H9 (cell line): ENCODE results near the gene DMD. TPM values are rescaled to one million over a fixed set of nuclear protein-coding genes. Genes with fewer than 3 reads are reported as not detected.

Experiments
- DNase-seq: peaks from one replicate; pipeline ENCODE4 v3.0.0-alpha.2; 2017
- H2AFZ ChIP-seq: one replicate; pipeline ENCODE4 v1.6.1; 2013; ENCODE audit warnings: mild to moderate bottlenecking, low read length, control low read depth, moderate library complexity
- H2AK5ac ChIP-seq: 2 replicates; pipeline ENCODE4 v1.6.1; 2013; ENCODE audit warnings: low read length, control low read depth, mixed read lengths; ENCODE audit not compliant: insufficient read length
- H2BK120ac ChIP-seq: one replicate; pipeline ENCODE4 v1.6.1; 2013; ENCODE audit warnings: low read depth, mild to moderate bottlenecking, low read length, control low read depth, inconsistent platforms; ENCODE audit not compliant: poor library complexity, severe bottlenecking
- H2BK12ac ChIP-seq: 2 replicates; pipeline ENCODE4 v1.6.1; 2013; ENCODE audit warnings: low read length, control low read depth, mixed read lengths, low read depth; ENCODE audit not compliant: insufficient read length
- H2BK15ac ChIP-seq: 2 replicates; pipeline ENCODE4 v1.6.1; 2013; ENCODE audit warnings: low read depth, low read length, control low read depth
- H2BK20ac ChIP-seq: one replicate; pipeline ENCODE4 v1.6.1; 2013; ENCODE audit warnings: low read depth, mild to moderate bottlenecking, low read length, control low read depth, inconsistent platforms; ENCODE audit not compliant: poor library complexity, severe bottlenecking
- H2BK5ac ChIP-seq: 2 replicates; pipeline ENCODE4 v1.6.1; 2013; ENCODE audit warnings: low read length, control low read depth, mixed read lengths; ENCODE audit not compliant: insufficient read length
- H3K14ac ChIP-seq: 2 replicates; pipeline ENCODE4 v1.6.1; 2013; ENCODE audit warnings: low read length, control low read depth; ENCODE audit not compliant: insufficient read depth
- H3K18ac ChIP-seq: 2 replicates; pipeline ENCODE4 v1.6.1; 2013; ENCODE audit warnings: low read depth, mild to moderate bottlenecking, mixed read lengths, low read length, control low read depth; ENCODE audit not compliant: insufficient read length
- H3K23ac ChIP-seq: 2 replicates; pipeline ENCODE4 v1.6.1; 2013; ENCODE audit warnings: low read length, control low read depth, mixed read lengths, low read depth; ENCODE audit not compliant: insufficient read length
- H3K23me2 ChIP-seq: 2 replicates; pipeline ENCODE4 v1.6.1; 2013; ENCODE audit warnings: low read depth, mild to moderate bottlenecking, mixed read lengths, low read length, control low read depth; ENCODE audit not compliant: insufficient read length, poor library complexity, severe bottlenecking
- H3K27ac ChIP-seq: 2 replicates; pipeline ENCODE4 v1.5.1; 2013; ENCODE audit warnings: low read length, control low read depth, mixed read lengths, low read depth; ENCODE audit not compliant: insufficient read length
- H3K27me3 ChIP-seq: 2 replicates; pipeline ENCODE4 v1.6.1; 2013; ENCODE audit warnings: low read length, control low read depth, inconsistent platforms; ENCODE audit not compliant: insufficient read depth
- H3K4ac ChIP-seq: 2 replicates; pipeline ENCODE4 v1.6.1; 2013; ENCODE audit warnings: low read depth, mild to moderate bottlenecking, control low read depth, inconsistent platforms, low read length, moderate library complexity
- H3K4me1 ChIP-seq: 2 replicates; pipeline ENCODE4 v1.6.1; 2013; ENCODE audit warnings: low read length, control low read depth, inconsistent platforms; ENCODE audit not compliant: insufficient read depth
- H3K4me2 ChIP-seq: 2 replicates; pipeline ENCODE4 v1.6.1; 2013; ENCODE audit warnings: low read length, control low read depth, mixed read lengths; ENCODE audit not compliant: insufficient read length, insufficient read depth
- H3K56ac ChIP-seq: 2 replicates; pipeline ENCODE4 v1.6.1; 2013; ENCODE audit warnings: low read depth, mild to moderate bottlenecking, mixed read lengths, low read length, control low read depth; ENCODE audit not compliant: insufficient read length
- H3K79me1 ChIP-seq: 2 replicates; pipeline ENCODE4 v1.6.1; 2013; ENCODE audit warnings: low read depth, mild to moderate bottlenecking, moderate library complexity, low read length, control low read depth, inconsistent platforms; ENCODE audit not compliant: insufficient read depth, poor library complexity, severe bottlenecking
- H3K79me2 ChIP-seq: 2 replicates; pipeline ENCODE4 v1.6.1; 2013; ENCODE audit warnings: low read length, control low read depth, inconsistent platforms; ENCODE audit not compliant: insufficient read depth
- H3K9ac ChIP-seq: 2 replicates; pipeline ENCODE4 v1.6.1; 2013; ENCODE audit warnings: low read length, control low read depth, mixed read lengths; ENCODE audit not compliant: insufficient read length; ENCODE audit errors: extremely low read depth
- H3K9me3 ChIP-seq: one replicate; pipeline ENCODE4 v1.6.1; 2013; ENCODE audit warnings: low read depth, low read length, inconsistent platforms; ENCODE audit not compliant: control insufficient read depth
- H3T11ph ChIP-seq: one replicate; pipeline ENCODE4 v1.6.1; 2013; ENCODE audit warnings: mild to moderate bottlenecking, low read length, control low read depth, inconsistent platforms
- H4K20me1 ChIP-seq: one replicate; pipeline ENCODE4 v1.6.1; 2013; ENCODE audit not compliant: control insufficient read depth, insufficient read length, insufficient read depth
- H4K5ac ChIP-seq: 2 replicates; pipeline ENCODE4 v1.6.1; 2013; ENCODE audit warnings: low read depth, mild to moderate bottlenecking, mixed read lengths, low read length, control low read depth; ENCODE audit not compliant: insufficient read length
- H4K8ac ChIP-seq: replicated peaks from 2 replicates; pipeline ENCODE4 v1.6.1; 2013; ENCODE audit warnings: low read length, control low read depth, mixed read lengths, low read depth; ENCODE audit not compliant: insufficient read length
- H4K91ac ChIP-seq: 2 replicates; pipeline ENCODE4 v1.6.1; 2013; ENCODE audit warnings: low read depth, mild to moderate bottlenecking, moderate library complexity, mixed read lengths, low read length, control low read depth; ENCODE audit not compliant: insufficient read length
- H3K27ac Mint-ChIP-seq, 3 experiments: 2 replicates in 2 of 3; 3 replicates in 1 of 3; pipeline ENCODE4 v1.8.0; 2020 to 2021; ENCODE audit warnings: mixed read lengths in 3 of 3, mild to moderate bottlenecking in 1 of 3, moderate library complexity in 1 of 3
- H3K27me3 Mint-ChIP-seq: 2 replicates; pipeline ENCODE4 v1.8.0; 2021; ENCODE audit warnings: low read depth, mild to moderate bottlenecking, moderate library complexity, mixed read lengths
- H3K36me3 Mint-ChIP-seq, 3 experiments: 2 replicates in 2 of 3; 3 replicates in 1 of 3; pipeline ENCODE4 v1.8.0; 2020 to 2021; ENCODE audit warnings: low read depth in 3 of 3, mixed read lengths in 3 of 3; ENCODE audit not compliant: insufficient read depth in 1 of 3
- H3K4me1 Mint-ChIP-seq, 2 experiments: 2 replicates each; pipeline ENCODE4 v1.8.0; 2020; ENCODE audit warnings: mixed read lengths in 2 of 2
- H3K4me3 Mint-ChIP-seq, 2 experiments: 2 replicates in 1 of 2; 3 replicates in 1 of 2; pipeline ENCODE4 v1.8.0; 2020 to 2021; ENCODE audit warnings: mild to moderate bottlenecking in 2 of 2, mixed read lengths in 2 of 2, moderate library complexity in 1 of 2
- H3K9me3 Mint-ChIP-seq, 2 experiments: 2 replicates in 1 of 2; 3 replicates in 1 of 2; pipeline ENCODE4 v1.8.0; 2020; ENCODE audit warnings: mild to moderate bottlenecking in 2 of 2, mixed read lengths in 2 of 2, moderate library complexity in 1 of 2
- WGBS: extraction: QIAGEN DNeasy Blood & Tissue Kit; methylation state at CpG from one replicate; pipeline ENCODE4 v1.1.7; 2013; ENCODE audit warnings: missing lambda C conversion rate, low lambda C conversion rate, mixed read lengths; ENCODE audit not compliant: insufficient read length; ENCODE audit errors: extremely low coverage; 5-methylcytosine and 5-hydroxymethylcytosine counted together
- total RNA-seq: library from RNA; stranded (reverse); gene quantifications from 2 replicates; pipeline ENCODE4 v1.2.1, GENCODE V29; 2021
- TF ChIP-seq, protein P1 (sequence below): fragments of 200-600 bp; sonication (generic); conservative IDR thresholded peaks from 3 replicates; pipeline ENCODE4 v1.8.0; 2021; ENCODE audit warnings: antibody characterized with exemption, mild to moderate bottlenecking

The DMD gene
- total RNA-seq, 1 experiment from 2014 or later = 3.8 TPM

DNA sequence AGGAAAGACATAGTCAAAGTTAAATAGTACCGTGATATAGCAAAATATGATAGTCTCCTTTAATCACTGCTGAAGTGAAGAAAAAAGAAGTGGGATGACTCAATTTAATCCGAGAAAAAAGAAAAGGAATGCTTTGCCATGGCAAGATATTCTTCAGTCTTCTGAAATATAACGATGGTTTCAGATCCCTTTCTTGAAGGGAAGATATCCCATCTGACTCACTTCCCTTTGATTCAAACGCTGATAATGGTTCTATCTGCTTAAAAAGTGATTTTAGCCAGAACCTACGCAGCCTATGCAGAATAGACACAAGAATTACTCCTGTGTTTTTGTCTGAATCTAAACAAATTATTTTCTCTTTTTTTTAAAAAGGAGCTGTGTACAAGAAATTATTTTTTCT, 2071.4 kb downstream of the DMD start:
- H3K79me1 ChIP-seq = no peaks in the 10 kb centered on the region
- H3K56ac ChIP-seq = no peak overlapping the region
- no peak overlapping the region for H2BK120ac ChIP-seq
- no peaks in the 10 kb centered on the region for H3K79me2 ChIP-seq
- H2BK5ac ChIP-seq = no peak overlapping the region
- H3K23ac ChIP-seq = no peak overlapping the region
- no peak overlapping the region for H4K8ac ChIP-seq
- no peak overlapping the region for H3K14ac ChIP-seq
- H3K9me3 ChIP-seq = peaks cover 8% of the 10 kb centered on the region
- no peaks in the 10 kb centered on the region; the same call in 1 of the 2 replicates for H3K4me1 ChIP-seq
- no peaks in the 10 kb centered on the region for H3K27me3 ChIP-seq
- DNase-seq = no peak
- H3K4ac ChIP-seq = no peak overlapping the region
- no peak overlapping the region for H2AFZ ChIP-seq
- H3K9me3 Mint-ChIP-seq = peaks cover 61 to 69% of the 10 kb centered on the region in 2 experiments
- no peak overlapping the region for H3K4me2 ChIP-seq
- peaks cover 13 to 43% (median 23%) of the 10 kb centered on the region in 3 experiments for H3K36me3 Mint-ChIP-seq
- H3T11ph ChIP-seq = no peak overlapping the region
- H4K5ac ChIP-seq = no peak overlapping the region
- no CpG with 5 or more reads among the region's 5 CpGs for WGBS
- no peak overlapping the region for H4K91ac ChIP-seq
- H3K27ac Mint-ChIP-seq = no peak overlapping the region
- no peaks in the 10 kb centered on the region; the same call in 1 of the 2 replicates for H3K27me3 Mint-ChIP-seq
- peaks cover 0 to 12% of the 10 kb centered on the region in 2 experiments; a peak in 2 of 4 replicates for H3K4me1 Mint-ChIP-seq
- TF ChIP-seq, protein P1, sequence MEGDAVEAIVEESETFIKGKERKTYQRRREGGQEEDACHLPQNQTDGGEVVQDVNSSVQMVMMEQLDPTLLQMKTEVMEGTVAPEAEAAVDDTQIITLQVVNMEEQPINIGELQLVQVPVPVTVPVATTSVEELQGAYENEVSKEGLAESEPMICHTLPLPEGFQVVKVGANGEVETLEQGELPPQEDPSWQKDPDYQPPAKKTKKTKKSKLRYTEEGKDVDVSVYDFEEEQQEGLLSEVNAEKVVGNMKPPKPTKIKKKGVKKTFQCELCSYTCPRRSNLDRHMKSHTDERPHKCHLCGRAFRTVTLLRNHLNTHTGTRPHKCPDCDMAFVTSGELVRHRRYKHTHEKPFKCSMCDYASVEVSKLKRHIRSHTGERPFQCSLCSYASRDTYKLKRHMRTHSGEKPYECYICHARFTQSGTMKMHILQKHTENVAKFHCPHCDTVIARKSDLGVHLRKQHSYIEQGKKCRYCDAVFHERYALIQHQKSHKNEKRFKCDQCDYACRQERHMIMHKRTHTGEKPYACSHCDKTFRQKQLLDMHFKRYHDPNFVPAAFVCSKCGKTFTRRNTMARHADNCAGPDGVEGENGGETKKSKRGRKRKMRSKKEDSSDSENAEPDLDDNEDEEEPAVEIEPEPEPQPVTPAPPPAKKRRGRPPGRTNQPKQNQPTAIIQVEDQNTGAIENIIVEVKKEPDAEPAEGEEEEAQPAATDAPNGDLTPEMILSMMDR = no peak
- no peak overlapping the region for H3K18ac ChIP-seq
- no peak overlapping the region for H2AK5ac ChIP-seq
- no peak overlapping the region for H2BK20ac ChIP-seq
- H2BK12ac ChIP-seq = no peak overlapping the region
- no peak overlapping the region for H3K4me3 Mint-ChIP-seq
- H4K20me1 ChIP-seq = no peaks in the 10 kb centered on the region
- H3K27ac ChIP-seq = no peak overlapping the region
- H3K23me2 ChIP-seq = no peaks in the 10 kb centered on the region
- H3K9ac ChIP-seq = no peak overlapping the region
- H2BK15ac ChIP-seq = no peak overlapping the region
